ENCODE results near the gene EFTUD2. TPM values are rescaled to one million over a fixed set of nuclear protein-coding genes. Genes with fewer than 3 reads are reported as not detected.

The EFTUD2 gene
- total RNA-seq, 1 experiment from 2014 or later = 150 TPM

DNA sequence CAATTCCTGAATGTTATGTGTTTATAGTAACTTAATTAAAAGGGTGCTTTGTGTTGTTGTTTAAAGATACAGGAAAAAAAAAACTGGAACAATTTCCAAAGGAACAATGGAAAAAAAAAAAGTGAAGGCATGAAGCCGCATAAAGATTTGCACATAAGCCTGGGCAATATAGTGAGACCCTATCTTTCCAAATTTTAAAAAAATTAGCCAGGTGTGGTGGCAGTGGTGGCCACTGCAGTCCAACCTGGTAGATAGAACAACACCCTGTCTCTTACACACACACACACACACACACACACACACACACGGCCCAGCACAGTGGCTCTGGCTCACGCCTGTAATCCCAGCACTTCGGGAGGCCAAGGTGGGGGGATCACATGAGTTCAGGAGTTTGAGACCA is 91.1 kb downstream of the EFTUD2 start (continued):
- TF ChIP-seq YY1 (IDR thresholded peaks at IDR 0.05; ENCODE audit: extremely low read depth, insufficient replicate concordance, low read depth, low read length) (no peak), ZNF274 (IDR thresholded peaks at IDR 0.05; ENCODE audit: low read depth, low read length) (no peak), SIN3A (IDR thresholded peaks at IDR 0.05; ENCODE audit: low read depth) (no peak), EGR1 (IDR thresholded peaks at IDR 0.05; ENCODE audit: low read depth) (no peak), CBX3 (IDR thresholded peaks at IDR 0.05; ENCODE audit: low read depth) (no peak), ELF1 (IDR thresholded peaks at IDR 0.05; ENCODE audit: borderline replicate concordance, low read depth) (no peak), ZFX (IDR thresholded peaks at IDR 0.05) (no peak), FOSL1 (IDR thresholded peaks at IDR 0.05; ENCODE audit: low read depth) (no peak), EZH2phosphoT487 (IDR thresholded peaks at IDR 0.05; ENCODE audit: borderline replicate concordance) (no peak)
- TF ChIP-seq, protein P1, sequence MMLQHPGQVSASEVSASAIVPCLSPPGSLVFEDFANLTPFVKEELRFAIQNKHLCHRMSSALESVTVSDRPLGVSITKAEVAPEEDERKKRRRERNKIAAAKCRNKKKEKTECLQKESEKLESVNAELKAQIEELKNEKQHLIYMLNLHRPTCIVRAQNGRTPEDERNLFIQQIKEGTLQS (IDR thresholded peaks at IDR 0.05) = no peak

DNA sequence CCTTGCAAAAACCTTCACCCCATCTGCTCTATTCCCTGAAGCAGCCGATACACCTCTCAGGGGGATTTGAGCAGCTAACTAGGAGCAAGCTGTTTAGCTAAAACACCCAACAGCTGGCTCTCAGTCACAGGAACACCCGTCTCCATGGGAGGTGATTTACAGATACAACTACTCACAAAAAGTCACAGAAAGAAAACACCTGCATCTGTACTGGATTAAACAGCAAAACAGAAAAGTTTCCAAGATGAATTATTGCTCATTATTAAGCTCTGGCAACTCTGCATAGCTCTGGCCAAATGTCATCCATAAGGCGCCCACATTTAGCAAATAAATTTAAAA is 91.5 kb downstream of the EFTUD2 start:
- ChIA-PET RAD21 (ENCODE audit: low non-redundant PET in 1 of 2, low total read pairs in 2 of 2, uncharacterized antibody in 2 of 2, unreplicated experiment in 2 of 2) (no interaction called here), POLR2A (no interaction called here), CTCF (interaction anchor here (1.0 kb wide), 1 partner anchor 28 kb away, joined by 4 read pairs; no protein-coding TSS in a partner anchor)
- Histone ChIP-seq H3K4me1 (ENCODE audit: control insufficient read depth in 1 of 2, insufficient read depth in 2 of 2, low read length in 2 of 2) (peaks cover 4 to 27% of the 10 kb centered on the region in 2 experiments), H4K20me1 (ENCODE audit: insufficient read depth) (peaks cover 6% of the 10 kb centered on the region; the same call in 1 of the 2 replicates), H3K4me3 (replicated peaks in 1 of 2; ENCODE audit: low read depth in 1 of 2, low read length in 2 of 2) (no peak overlapping the region), H3K36me3 (ENCODE audit: control insufficient read depth in 1 of 2, insufficient read depth in 2 of 2, low read length in 2 of 2) (peaks cover 20 to 26% of the 10 kb centered on the region in 2 experiments), H2AFZ (ENCODE audit: low read depth, low read length, poor library complexity, severe bottlenecking) (no peak overlapping the region), H3K27me3 (ENCODE audit: insufficient read depth, low read length) (no peaks in the 10 kb centered on the region), H3K9me2 (ENCODE audit: insufficient read depth) (no peaks in the 10 kb centered on the region), H3K79me2 (ENCODE audit: insufficient read depth, low read length) (peaks cover 99% of the 10 kb centered on the region), H3K4me2 (ENCODE audit: low read length) (no peak overlapping the region), H3K9ac (ENCODE audit: low read length) (no peak overlapping the region), H3K9me3 (ENCODE audit: control insufficient read depth in 1 of 2, insufficient read depth in 1 of 2, low read depth in 1 of 2, low read length in 2 of 2) (no peaks in the 10 kb centered on the region), H3K27ac (ENCODE audit: low read depth, low read length) (no peak overlapping the region)
- no TSS peak for BruUV-seq (replicated peaks)
- no peak for TF ChIP-seq ELF1 (IDR thresholded peaks at IDR 0.05; ENCODE audit: borderline replicate concordance, low read depth)
- TF ChIP-seq TCF7L2 (IDR thresholded peaks at IDR 0.05; ENCODE audit: borderline replicate concordance, extremely low read depth, insufficient read depth, insufficient read length) = no peak
- TF ChIP-seq SRF (IDR thresholded peaks at IDR 0.05; ENCODE audit: low read depth) = no peak
- TF ChIP-seq EZH2 (IDR thresholded peaks at IDR 0.05) = no peak
- TF ChIP-seq, protein P1 (IDR thresholded peaks at IDR 0.05) = no peak
- TF ChIP-seq, protein P2, sequence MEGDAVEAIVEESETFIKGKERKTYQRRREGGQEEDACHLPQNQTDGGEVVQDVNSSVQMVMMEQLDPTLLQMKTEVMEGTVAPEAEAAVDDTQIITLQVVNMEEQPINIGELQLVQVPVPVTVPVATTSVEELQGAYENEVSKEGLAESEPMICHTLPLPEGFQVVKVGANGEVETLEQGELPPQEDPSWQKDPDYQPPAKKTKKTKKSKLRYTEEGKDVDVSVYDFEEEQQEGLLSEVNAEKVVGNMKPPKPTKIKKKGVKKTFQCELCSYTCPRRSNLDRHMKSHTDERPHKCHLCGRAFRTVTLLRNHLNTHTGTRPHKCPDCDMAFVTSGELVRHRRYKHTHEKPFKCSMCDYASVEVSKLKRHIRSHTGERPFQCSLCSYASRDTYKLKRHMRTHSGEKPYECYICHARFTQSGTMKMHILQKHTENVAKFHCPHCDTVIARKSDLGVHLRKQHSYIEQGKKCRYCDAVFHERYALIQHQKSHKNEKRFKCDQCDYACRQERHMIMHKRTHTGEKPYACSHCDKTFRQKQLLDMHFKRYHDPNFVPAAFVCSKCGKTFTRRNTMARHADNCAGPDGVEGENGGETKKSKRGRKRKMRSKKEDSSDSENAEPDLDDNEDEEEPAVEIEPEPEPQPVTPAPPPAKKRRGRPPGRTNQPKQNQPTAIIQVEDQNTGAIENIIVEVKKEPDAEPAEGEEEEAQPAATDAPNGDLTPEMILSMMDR (IDR thresholded peaks at IDR 0.05 in 2 of 3, conservative IDR thresholded peaks at IDR 0.05 in 1 of 3; ENCODE audit: borderline replicate concordance in 1 of 3, insufficient read depth in 1 of 3, low read depth in 2 of 3, low read length in 2 of 3) = no peak
- TF ChIP-seq CBX3 (IDR thresholded peaks at IDR 0.05; ENCODE audit: low read depth) = no peak
- TF ChIP-seq JUND (IDR thresholded peaks at IDR 0.05) = no peak
- TF ChIP-seq EZH2phosphoT487 (IDR thresholded peaks at IDR 0.05; ENCODE audit: borderline replicate concordance) = no peak
- TF ChIP-seq POLR2AphosphoS5 (IDR thresholded peaks at IDR 0.05; ENCODE audit: low read depth, low read length) = no peak
- TF ChIP-seq ZFX (IDR thresholded peaks at IDR 0.05) = no peak
- no peak for TF ChIP-seq POLR2A (IDR thresholded peaks at IDR 0.05; ENCODE audit: borderline replicate concordance, extremely low read depth, insufficient read depth, insufficient read length)
- TF ChIP-seq, protein P3, sequence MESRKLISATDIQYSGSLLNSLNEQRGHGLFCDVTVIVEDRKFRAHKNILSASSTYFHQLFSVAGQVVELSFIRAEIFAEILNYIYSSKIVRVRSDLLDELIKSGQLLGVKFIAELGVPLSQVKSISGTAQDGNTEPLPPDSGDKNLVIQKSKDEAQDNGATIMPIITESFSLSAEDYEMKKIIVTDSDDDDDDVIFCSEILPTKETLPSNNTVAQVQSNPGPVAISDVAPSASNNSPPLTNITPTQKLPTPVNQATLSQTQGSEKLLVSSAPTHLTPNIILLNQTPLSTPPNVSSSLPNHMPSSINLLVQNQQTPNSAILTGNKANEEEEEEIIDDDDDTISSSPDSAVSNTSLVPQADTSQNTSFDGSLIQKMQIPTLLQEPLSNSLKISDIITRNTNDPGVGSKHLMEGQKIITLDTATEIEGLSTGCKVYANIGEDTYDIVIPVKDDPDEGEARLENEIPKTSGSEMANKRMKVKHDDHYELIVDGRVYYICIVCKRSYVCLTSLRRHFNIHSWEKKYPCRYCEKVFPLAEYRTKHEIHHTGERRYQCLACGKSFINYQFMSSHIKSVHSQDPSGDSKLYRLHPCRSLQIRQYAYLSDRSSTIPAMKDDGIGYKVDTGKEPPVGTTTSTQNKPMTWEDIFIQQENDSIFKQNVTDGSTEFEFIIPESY (IDR thresholded peaks at IDR 0.05; ENCODE audit: extremely low read depth, insufficient replicate concordance, low read length) = no peak
- TF ChIP-seq SP1 (IDR thresholded peaks at IDR 0.05; ENCODE audit: low read depth) = no peak
- no peak for TF ChIP-seq RAD21 (IDR thresholded peaks at IDR 0.05; ENCODE audit: low read depth)
- no peak for TF ChIP-seq YY1 (IDR thresholded peaks at IDR 0.05; ENCODE audit: extremely low read depth, insufficient replicate concordance, low read depth, low read length)
- TF ChIP-seq SIN3A (IDR thresholded peaks at IDR 0.05; ENCODE audit: low read depth) = no peak
- no peak for TF ChIP-seq CEBPB (IDR thresholded peaks at IDR 0.05; ENCODE audit: low read depth)
- DNase-seq (ENCODE audit: low read depth, low spot score) (no peak), ATAC-seq (no peak)
- intact Hi-C loops (cut with micrococcal nuclease) = no loop called here
